ENCODE data around the gene OR51D1.

DNA sequence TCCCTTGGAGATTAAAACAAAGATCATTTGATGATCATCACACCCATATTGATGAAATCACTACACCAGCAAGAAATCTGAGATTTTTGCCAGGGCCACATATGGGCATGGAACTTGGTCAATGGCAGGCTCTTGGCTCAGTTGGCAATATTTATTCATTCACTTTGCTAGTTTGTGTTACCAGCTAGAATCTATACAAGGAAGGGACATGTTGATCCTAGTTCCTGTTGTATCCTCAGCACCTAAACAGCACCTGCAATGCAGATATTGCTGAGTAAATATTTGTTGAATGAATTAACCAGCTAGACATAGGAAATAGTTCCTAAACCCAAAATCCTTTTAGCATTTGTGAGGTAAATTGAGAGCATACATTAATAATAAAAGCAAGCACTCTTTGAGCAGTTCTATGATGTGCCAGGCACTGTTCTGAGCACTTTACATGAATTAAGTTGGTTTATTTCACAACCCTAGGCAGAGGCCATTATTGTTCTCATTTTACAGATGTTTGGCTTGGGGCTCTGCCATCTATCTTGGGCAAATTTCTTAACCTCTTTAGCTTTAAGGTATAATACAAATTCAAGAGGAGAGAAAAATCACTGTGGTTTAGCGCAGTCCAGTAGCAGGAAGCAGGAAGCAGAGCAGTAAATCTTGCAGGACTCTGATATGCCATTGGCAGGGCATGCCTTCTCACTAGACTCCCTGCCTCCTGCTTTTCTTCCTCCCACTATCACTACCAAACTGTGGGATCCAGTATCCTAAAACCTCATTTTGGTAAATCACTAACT, 30.9 kb upstream of the OR51D1 start:
- no peak for TF ChIP-seq EZH2 (IDR thresholded peaks at IDR 0.05; ENCODE audit: borderline replicate concordance, low read depth, low read length, severe bottlenecking)
- TF ChIP-seq CTCF (IDR thresholded peaks at IDR 0.05; ENCODE audit: borderline replicate concordance, extremely low read depth, low read length, poor library complexity, severe bottlenecking) = no peak

Data from DND-41 (cell line).